Stimulated activated memory B cell treated with anti-CD40 and anti-IgM and Interleukin-4, amounts not matched to agents 10 μg/mL and 1 μg/mL and 100 μg/mL, for 72 hours (primary cell): Measurements from ENCODE around the gene G6PD.
A peak's percentile ranks its signal among the peaks of the same experiment; 100 is the strongest.
"Not testable (repeated sequence)": the region's sequence is repeated elsewhere in the genome, so short reads cannot be mapped to it uniquely, and the experiment has no call there.

Experiments
- ATAC-seq: fragments of 150-1000 bp; cut with Tn5 transposase; 2 replicates; pipeline ENCODE4 v1.10.0; 2021
- H3K27ac Mint-ChIP-seq: one replicate; pipeline ENCODE4 v1.8.0; 2022; ENCODE audit warnings: mild to moderate bottlenecking, mixed read lengths
- H3K27me3 Mint-ChIP-seq: one replicate; pipeline ENCODE4 v1.8.0; 2022; ENCODE audit warnings: mixed read lengths
- H3K36me3 Mint-ChIP-seq: one replicate; pipeline ENCODE4 v1.8.0; 2022; ENCODE audit warnings: mixed read lengths
- H3K4me1 Mint-ChIP-seq: one replicate; pipeline ENCODE4 v1.8.0; 2022; ENCODE audit warnings: mixed read lengths
- H3K4me3 Mint-ChIP-seq: one replicate; pipeline ENCODE4 v1.8.0; 2022; ENCODE audit warnings: mild to moderate bottlenecking, moderate library complexity, mixed read lengths
- H3K9me3 Mint-ChIP-seq: one replicate; pipeline ENCODE4 v1.8.0; 2022; ENCODE audit warnings: mixed read lengths

Gene G6PD

DNA sequence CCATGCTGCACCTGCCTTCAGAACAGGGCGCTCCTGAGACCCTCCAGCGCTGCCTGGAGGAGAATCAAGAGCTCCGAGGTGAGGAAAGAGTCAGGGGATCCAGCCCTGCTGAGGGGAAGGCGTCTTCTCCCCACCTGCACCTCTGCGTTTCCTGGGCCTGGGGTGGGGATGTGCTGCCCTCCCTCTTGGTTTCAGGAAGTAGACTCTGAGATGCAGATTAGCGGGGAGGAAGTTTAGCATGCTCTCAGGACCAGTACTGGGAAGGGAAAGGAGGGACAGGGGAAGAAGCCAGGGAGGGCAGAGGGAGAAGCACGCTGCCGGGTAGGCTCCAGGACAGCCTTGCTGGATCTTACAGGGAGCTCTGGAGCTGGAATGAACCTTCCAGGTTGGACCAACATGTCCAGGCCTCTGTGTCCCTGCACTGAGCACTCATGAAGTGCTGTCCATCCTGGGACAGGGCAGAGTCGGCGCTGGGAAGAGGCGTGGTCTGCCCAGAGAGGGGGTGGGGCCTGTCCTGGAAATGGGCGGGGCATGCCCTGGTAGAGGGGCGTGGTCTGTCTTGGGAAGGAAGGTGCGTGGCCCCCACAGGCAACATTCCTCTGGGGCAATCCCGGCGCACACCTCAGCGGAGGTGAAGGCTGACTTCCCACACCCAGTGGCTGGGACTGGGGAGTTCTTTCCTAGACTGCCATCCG lies 5.6 kb upstream of the G6PD start:
- H3K27ac Mint-ChIP-seq, H3K9me3 Mint-ChIP-seq, H3K27me3 Mint-ChIP-seq, ATAC-seq, H3K4me3 Mint-ChIP-seq: not testable (repeated sequence)
- Mint-ChIP-seq H3K4me1 (peaks cover 43% of the 10 kb centered on the region), H3K36me3 (peaks cover 29% of the 10 kb centered on the region)

DNA sequence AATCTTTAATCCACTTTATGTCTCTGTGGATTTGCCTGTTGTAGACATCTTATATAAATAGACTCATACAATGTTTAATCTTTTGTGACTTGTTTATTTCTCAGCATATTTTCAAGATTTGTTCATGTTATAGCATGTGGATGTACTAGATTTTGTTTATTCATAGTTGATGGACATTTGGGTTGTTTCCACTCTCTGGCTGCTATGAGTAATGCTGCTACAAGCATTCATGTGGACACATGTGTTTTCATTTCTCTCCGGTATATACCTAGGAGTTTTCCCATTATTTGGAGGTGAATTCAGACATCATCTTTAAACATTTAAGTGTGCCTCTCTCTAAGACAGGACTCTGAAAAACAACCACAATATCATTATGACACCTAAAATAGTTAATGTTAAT lies 3.1 kb upstream of the G6PD start:
- peak overlapping the region; percentile 26 for H3K27ac Mint-ChIP-seq
- ATAC-seq: no peak
- peaks cover 48% of the 10 kb centered on the region for H3K4me1 Mint-ChIP-seq
- no peaks in the 10 kb centered on the region for H3K27me3 Mint-ChIP-seq
- peaks cover 29% of the 10 kb centered on the region for H3K36me3 Mint-ChIP-seq
- H3K4me3 Mint-ChIP-seq: peak overlapping the region; percentile 51
- no peaks in the 10 kb centered on the region for H3K9me3 Mint-ChIP-seq

DNA sequence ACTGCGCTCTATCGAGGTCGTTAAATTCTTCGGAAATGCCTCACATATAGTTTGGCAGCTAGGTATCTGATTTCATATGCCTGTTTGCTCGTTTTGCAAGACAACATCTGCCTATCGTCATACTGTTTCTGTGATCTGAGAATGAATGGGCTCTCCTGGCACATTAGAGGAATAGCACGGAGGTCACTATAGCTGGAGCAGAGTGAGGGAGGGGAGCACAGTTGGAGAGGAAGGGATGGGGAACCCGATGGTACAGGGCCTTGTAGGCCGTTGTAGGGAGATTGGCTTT lies 1.3 kb upstream of the G6PD start:
- Mint-ChIP-seq H3K27ac (peak overlapping the region; percentile 95), H3K4me3 (peak overlapping the region; percentile 88), H3K36me3 (peaks cover 22% of the 10 kb centered on the region), H3K27me3 (no peaks in the 10 kb centered on the region), H3K9me3 (no peaks in the 10 kb centered on the region), H3K4me1 (peaks cover 51% of the 10 kb centered on the region)
- no peak for ATAC-seq

DNA sequence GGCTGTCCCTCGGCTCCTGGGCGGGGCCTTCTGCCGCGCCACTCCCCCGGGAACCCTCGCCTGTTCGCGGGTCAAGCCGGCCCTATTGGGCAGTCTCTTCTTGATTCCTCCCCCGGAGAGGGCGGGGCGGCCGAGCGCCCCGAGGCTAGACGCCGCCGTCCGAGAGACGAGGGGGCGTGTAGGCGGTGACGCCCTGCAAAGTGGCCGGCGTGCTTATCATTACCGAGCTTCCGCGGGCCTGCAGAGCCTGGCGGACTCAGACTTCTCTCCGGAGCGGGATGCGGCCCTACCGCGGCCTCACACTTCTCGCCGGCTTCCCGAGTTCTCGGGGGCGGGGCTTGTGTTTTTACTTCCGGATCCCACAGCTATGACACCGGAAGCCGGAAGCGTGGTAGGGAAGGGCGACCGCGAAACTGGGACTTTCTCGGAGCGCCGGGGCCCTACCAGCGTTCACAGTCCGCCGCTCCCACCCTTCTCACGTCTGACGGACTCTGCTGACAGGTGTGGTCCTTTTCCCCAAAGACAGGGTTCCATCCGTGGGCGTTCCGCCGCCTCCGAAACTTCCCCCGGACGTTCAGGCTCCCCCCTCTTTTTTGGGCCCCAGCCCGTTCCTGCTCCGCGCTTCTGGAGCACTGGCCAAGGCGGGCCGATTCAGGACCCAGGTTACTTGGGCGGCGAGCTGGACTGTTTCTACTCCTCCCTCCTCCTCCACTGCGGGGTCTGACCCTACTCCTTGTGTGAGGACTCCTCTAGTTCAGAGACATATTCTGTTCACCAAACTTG lies 790 bp upstream of the G6PD start, which contains the start of gene IKBKG:
IKBKG (plus strand) TSS at position 376 of the 783 bp plus-strand sequence. CDS start 4,383 bp downstream, outside the sequence.
- H3K27ac Mint-ChIP-seq: peak within 1 kb of the TSS; percentile 95
- H3K9me3 Mint-ChIP-seq: no peaks in the 10 kb centered on the region
- peak within 1 kb of the TSS; percentile 88 for H3K4me3 Mint-ChIP-seq
- peak; percentile 92 for ATAC-seq
- H3K4me1 Mint-ChIP-seq: peaks cover 55% of the 10 kb centered on the region
- no peaks in the 10 kb centered on the region for H3K27me3 Mint-ChIP-seq
- H3K36me3 Mint-ChIP-seq: peaks cover 25% of the 10 kb centered on the region

DNA sequence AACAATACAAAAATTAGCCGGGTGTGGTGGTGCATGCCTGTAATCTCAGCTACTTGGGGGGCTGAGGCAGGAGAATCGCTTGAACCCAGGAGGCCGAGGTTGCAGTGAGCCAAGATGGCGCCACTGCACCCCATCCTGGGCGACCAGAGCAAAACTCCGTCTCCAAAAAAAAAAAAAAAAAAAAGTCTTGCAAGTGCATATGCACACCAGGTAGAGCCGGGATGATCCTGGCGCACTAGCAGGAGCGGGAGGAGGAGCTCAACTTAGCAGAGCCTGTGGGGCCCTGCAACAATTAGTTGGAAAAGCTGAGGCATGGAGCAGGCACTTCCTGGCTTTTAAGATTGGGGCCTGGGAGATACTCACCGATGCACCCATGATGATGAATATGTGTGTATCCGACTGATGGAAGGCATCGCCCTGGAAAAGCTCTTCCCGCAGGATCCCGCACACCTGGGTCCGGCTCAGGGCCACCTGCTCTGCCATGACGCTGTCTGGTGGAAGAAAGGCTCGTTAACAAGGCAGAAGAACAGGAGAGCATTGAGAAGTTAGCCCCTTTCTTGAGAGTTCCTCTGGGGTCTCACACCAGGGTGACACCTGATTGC lies 872 bp downstream of the G6PD start:
- ATAC-seq: no peak
- Mint-ChIP-seq H3K36me3 (peaks cover 17% of the 10 kb centered on the region), H3K4me3 (peak overlapping the region; percentile 77), H3K27me3 (no peaks in the 10 kb centered on the region), H3K4me1 (peaks cover 49% of the 10 kb centered on the region), H3K9me3 (no peaks in the 10 kb centered on the region), H3K27ac (peak overlapping the region; percentile 95)

DNA sequence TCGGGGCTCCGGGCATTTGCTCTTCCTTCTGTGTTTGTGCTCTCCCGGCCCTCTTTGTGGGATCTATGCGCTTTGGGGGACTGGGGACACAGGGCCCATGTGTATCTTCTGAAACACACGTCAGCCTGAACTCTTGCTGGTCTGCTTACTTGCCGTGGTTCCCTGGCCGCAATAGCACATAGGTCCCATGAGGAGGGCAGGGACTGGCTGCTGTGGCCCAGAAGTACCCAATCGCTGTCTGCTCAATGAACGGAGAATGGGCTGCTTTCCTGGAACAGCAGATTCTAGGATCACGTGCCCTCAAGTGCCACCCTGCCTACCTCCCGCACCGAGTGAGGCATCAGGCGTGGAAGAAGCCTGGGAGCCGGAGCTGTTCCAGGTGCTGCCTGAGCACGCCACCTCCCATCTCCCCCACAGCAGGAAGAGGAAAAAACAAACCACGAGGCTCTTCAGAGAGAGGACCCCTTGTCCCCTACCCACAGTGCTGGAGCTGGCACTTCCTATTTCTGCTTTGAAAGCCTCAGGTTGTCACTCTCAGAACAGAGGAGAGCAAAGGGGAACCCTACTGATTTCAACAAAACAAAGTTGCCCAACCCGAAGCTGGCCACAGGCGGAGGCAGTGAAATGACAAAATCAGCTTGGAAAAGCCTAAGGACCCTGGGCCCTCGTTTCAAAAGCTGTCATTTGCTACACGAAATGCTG lies 3.8 kb downstream of the G6PD start:
- peaks cover 32% of the 10 kb centered on the region for H3K4me1 Mint-ChIP-seq
- H3K27me3 Mint-ChIP-seq: no peaks in the 10 kb centered on the region
- ATAC-seq: peak; percentile 17
- peak overlapping the region; percentile 92 for H3K27ac Mint-ChIP-seq
- no peaks in the 10 kb centered on the region for H3K9me3 Mint-ChIP-seq
- peak overlapping the region; percentile 78 for H3K4me3 Mint-ChIP-seq
- peaks cover 10% of the 10 kb centered on the region for H3K36me3 Mint-ChIP-seq

DNA sequence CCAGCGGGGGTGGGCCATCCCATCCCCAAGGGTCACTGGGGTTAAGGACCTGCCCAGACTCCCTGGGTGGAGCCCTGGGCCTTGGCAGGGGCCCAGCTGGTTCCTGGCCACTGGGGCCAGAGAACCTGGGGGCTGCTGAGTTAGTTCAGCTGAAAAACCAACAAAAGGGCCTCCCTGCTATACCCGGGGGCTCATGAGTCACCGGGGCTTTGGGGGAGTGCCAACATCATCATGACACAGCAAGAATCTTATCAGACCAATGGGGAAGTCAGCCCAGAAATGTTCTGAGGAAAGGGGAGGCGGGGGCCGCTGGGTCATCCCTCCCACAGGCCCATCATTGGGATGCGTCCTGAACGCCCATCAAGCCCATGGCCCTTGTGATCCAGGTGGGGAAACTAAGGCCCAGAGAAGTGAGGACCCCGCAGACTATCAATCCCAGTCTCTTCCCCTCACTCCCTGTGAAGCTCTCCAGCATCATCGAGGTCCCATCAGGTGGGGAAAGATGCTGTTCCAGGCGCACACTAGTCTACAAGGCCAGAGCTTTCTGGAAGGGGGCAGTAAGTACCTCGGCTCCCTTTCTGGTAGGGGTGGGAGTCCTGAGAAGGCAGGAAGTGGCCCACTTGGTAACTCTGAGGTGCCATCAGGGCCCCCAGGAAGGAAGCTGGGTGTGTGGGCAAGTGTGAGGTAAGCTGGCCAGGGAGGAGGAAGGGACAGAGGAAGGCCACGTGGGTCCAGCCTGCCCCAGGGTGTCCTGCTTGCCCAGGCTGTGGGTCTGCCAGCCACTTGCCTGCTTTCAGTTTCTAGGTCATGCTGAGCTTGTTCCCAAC lies 4.5 kb downstream of the G6PD start:
- Mint-ChIP-seq H3K27me3 (no peaks in the 10 kb centered on the region), H3K4me3 (peak overlapping the region; percentile 78), H3K4me1 (peaks cover 31% of the 10 kb centered on the region), H3K36me3 (peaks cover 10% of the 10 kb centered on the region), H3K27ac (peak overlapping the region; percentile 92), H3K9me3 (no peaks in the 10 kb centered on the region)
- ATAC-seq: no peak

DNA sequence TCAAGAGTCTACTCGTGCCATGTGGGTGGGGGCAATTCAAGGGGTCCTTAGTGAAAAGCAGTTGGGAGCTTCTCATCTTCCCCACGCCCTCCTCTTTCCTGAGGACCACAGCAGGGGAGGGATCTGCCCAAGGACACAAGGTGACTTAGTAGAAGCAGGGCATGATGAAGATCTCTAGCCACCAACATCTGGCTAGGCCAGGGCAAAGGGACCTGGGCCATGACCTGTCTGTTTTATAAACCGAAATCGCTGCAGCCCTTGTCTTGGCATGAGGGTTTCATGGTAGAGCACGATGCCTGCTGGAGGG lies 5.1 kb downstream of the G6PD start:
- Mint-ChIP-seq H3K4me3 (no peak overlapping the region), H3K4me1 (peaks cover 31% of the 10 kb centered on the region), H3K9me3 (no peaks in the 10 kb centered on the region), H3K36me3 (peaks cover 10% of the 10 kb centered on the region), H3K27me3 (no peaks in the 10 kb centered on the region), H3K27ac (peak overlapping the region; percentile 92)
- ATAC-seq: no peak

DNA sequence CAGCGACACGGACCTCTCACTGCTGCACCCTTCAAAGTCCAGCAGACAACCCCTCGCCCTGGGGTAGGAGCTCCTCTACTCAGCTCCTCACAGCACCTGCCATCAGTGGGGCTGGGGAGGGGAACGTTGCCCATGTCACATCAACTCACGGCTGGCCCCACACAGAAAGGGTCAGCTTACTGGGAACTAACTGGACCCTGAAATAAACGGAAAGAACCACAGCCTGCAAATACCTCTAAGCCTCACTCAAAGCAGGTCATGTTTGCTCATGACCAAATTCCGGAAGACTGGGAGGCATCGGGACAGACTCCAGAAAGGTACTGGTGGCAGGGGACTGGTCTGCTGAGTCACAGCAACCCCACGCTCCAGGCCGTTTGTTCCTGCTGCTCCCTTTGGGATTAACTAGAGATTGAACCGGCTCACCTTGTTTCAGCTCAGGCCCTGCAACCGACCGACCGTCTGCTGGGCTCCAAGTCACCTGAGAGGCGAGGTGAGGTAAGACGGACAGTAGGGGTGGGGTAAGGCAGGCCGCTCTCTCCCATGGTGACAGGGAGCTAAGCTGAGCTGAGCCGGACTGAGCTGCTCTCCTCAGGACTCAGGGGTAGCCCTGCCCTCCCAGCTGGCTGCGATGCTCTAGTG lies 5.6 kb downstream of the G6PD start:
- Mint-ChIP-seq H3K27me3 (no peaks in the 10 kb centered on the region), H3K27ac (peak overlapping the region; percentile 92), H3K36me3 (peaks cover 10% of the 10 kb centered on the region), H3K9me3 (no peaks in the 10 kb centered on the region), H3K4me3 (no peak overlapping the region), H3K4me1 (peaks cover 31% of the 10 kb centered on the region)
- no peak for ATAC-seq

DNA sequence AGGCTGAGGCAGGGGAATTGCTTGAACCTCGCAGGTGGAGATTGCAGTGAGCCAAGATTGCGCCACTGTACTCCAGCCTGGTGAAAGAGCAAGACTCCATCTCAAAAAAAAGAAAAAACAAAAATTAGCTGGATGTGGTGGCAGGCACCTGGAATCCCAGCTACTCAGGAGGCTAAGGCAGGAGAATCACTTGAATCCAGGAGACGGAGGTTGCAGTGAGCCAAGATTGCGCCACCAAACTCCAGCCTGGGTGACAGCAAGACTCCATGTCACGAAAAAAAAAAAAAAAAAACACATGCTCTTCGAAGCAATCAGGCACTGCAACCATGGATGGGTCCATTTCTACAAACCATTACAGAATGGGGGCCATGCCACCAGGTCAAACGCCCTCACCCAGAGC lies 6.3 kb downstream of the G6PD start:
- ATAC-seq, H3K4me3 Mint-ChIP-seq, H3K27ac Mint-ChIP-seq, H3K27me3 Mint-ChIP-seq, H3K9me3 Mint-ChIP-seq: not testable (repeated sequence)
- Mint-ChIP-seq H3K4me1 (peaks cover 31% of the 10 kb centered on the region), H3K36me3 (peaks cover 10% of the 10 kb centered on the region)

DNA sequence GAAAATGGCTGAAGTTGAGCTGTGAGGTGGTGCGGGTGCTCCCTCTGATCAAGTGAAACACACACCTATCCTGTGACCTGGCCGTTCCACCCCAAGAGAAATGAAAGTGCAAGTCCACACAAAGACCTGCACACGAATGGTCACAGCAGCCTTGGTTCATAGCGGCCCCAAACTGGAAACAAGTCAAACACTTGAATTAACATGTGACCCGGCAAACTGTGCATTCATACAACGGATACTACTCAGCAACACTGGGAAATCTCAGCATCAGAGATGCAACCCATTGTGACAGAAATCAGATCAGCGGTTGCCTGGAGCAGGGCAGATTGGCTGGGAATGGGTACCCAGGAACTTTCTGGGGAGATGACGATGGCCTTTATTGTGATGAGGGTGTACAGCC lies 7.6 kb downstream of the G6PD start:
- Mint-ChIP-seq H3K27ac (no peak overlapping the region), H3K4me1 (peaks cover 32% of the 10 kb centered on the region), H3K36me3 (peaks cover 19% of the 10 kb centered on the region), H3K9me3 (no peaks in the 10 kb centered on the region), H3K4me3 (no peak overlapping the region), H3K27me3 (no peaks in the 10 kb centered on the region)
- ATAC-seq: no peak

DNA sequence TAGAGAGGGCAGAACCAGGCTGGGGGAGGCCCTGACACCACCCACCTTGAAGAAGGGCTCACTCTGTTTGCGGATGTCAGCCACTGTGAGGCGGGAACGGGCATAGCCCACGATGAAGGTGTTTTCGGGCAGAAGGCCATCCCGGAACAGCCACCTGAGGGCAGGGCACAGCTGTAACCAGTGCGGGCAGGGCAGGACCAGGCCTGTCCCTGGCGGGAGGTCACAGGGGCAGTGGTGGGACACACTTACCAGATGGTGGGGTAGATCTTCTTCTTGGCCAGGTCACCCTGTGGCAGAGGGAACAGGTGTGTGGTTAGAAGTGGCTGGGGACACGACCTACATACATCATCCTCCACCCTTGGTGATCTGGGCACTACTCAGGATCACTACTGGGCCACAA lies 10.8 kb downstream of the G6PD start:
- Mint-ChIP-seq H3K27ac (peak overlapping the region; percentile 83), H3K36me3 (peaks cover 25% of the 10 kb centered on the region), H3K27me3 (no peaks in the 10 kb centered on the region), H3K9me3 (no peaks in the 10 kb centered on the region), H3K4me1 (peaks cover 17% of the 10 kb centered on the region), H3K4me3 (no peak overlapping the region)
- no peak for ATAC-seq

DNA sequence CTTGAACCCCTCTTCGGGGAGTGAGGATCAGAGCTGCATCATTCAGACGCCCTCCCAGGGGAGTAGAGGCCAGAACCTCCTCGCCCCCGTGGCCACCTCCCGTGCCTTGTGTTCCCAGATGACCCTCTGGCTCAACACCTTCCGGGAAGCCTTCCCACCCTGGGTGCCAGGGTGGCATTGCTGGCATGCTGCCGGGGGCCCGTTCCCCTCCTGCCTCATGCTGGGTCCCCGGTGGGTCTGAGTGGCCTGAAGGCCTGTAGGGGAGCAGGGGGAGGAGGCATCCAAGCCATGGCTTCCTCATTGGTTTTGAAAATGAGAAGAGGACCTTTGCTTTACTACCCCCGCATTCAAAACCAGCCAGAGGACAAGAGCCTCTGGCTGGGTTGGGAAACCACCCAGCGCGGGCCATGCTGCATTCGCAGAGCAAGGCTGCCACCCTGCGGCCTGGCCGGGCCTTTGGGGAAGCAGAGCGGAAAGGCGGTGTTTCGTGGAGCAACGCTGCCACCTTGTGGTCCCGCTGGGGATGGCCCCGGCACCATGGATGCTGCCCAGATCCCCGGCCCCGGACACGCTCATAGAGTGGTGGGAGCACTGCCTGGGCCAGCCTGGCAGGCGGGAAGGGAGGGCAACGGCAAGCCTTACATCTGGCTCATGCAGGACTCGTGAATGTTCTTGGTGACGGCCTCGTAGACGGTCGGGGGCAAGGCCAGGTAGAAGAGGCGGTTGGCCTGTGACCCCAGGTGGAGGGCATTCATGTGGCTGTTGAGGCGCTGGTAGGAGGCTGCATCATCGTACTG lies 11.9 kb downstream of the G6PD start:
- Mint-ChIP-seq H3K4me3 (peak overlapping the region; percentile 52), H3K4me1 (peaks cover 17% of the 10 kb centered on the region), H3K9me3 (no peaks in the 10 kb centered on the region), H3K27me3 (no peaks in the 10 kb centered on the region), H3K36me3 (peaks cover 24% of the 10 kb centered on the region), H3K27ac (peak overlapping the region; percentile 83)
- ATAC-seq: peak; percentile 95

DNA sequence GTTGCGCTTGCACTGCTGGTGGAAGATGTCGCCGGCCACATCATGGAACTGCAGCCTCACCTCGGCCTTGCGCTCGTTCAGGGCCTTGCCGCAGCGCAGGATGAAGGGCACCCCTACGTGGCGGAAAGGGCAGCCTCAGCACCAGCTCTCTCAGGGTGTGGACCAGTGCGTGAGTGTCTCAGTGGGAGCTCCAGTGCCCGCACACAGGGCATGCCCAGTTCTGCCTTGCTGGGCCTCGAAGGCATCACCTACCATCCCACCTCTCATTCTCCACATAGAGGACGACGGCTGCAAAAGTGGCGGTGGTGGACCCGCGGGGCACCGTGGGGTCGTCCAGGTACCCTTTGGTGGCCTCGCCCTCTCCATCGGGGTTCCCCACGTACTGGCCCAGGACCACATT lies 14.0 kb downstream of the G6PD start:
- Mint-ChIP-seq H3K9me3 (no peaks in the 10 kb centered on the region), H3K4me3 (no peak overlapping the region), H3K27ac (no peak overlapping the region), H3K4me1 (peaks cover 9% of the 10 kb centered on the region), H3K36me3 (peaks cover 24% of the 10 kb centered on the region), H3K27me3 (no peaks in the 10 kb centered on the region)
- ATAC-seq: no peak
